ENCODE data around the gene MT1HL1. TPM values are rescaled to one million over a fixed set of nuclear protein-coding genes. Genes with fewer than 3 reads are reported as not detected.

MT1HL1 gene
- polyA plus RNA-seq, 3 donors: not detected

- H3K36me3 Mint-ChIP-seq: no peaks in the 10 kb centered on the region
- DNase-seq: no peak
Observed at GRCh38 chr1:237029240-237029639, 25.0 kb upstream of the MT1HL1 start.

GRCh38 chr1:237025358-237026074 lies 21.3 kb upstream of the MT1HL1 start:
- H3K4me3 ChIP-seq (replicated peaks in 1 of 3; ENCODE audit: low read depth in 2 of 3, low read length in 3 of 3): no peak overlapping the region
- H3K4me2 ChIP-seq (replicated peaks; ENCODE audit: extremely low read depth, low read length, poor library complexity, severe bottlenecking): no peak overlapping the region
- TF ChIP-seq CTCF (IDR thresholded peaks at IDR 0.05): no peak
- DNase-seq: no peak
- H3K36me3 Mint-ChIP-seq: no peaks in the 10 kb centered on the region
- H3K36me3 ChIP-seq (replicated peaks in 1 of 2; ENCODE audit: control insufficient read depth in 1 of 2, insufficient read depth in 2 of 2, low read length in 2 of 2): no peaks in the 10 kb centered on the region
- WGBS (ENCODE audit: insufficient coverage): no CpG with 5 or more reads among the region's 10 CpGs
- no peaks in the 10 kb centered on the region for H3K4me1 ChIP-seq (ENCODE audit: control insufficient read depth in 1 of 2, insufficient read depth in 2 of 2, low read length in 2 of 2)
- no peaks in the 10 kb centered on the region for H3K27me3 ChIP-seq (ENCODE audit: control insufficient read depth in 2 of 2, insufficient read depth in 2 of 2, low read length in 2 of 2)
- H3K4me1 Mint-ChIP-seq: no peaks in the 10 kb centered on the region
- no peak overlapping the region for H3K4me3 Mint-ChIP-seq
- H3K9me3 ChIP-seq (replicated peaks in 1 of 2; ENCODE audit: control insufficient read depth in 1 of 2, insufficient read depth in 1 of 2, low read length in 2 of 2): no peaks in the 10 kb centered on the region
- no peak overlapping the region for H2AFZ ChIP-seq (ENCODE audit: insufficient read depth, low read depth, low read length, poor library complexity, severe bottlenecking)
- H4K20me1 ChIP-seq (ENCODE audit: insufficient read depth, low read length): no peaks in the 10 kb centered on the region
- no peak overlapping the region for H3K27ac Mint-ChIP-seq
- peaks cover 0 to 6% (median 3%) of the 10 kb centered on the region in 7 donors for H3K9me3 Mint-ChIP-seq
- no peak overlapping the region for H3K27ac ChIP-seq (ENCODE audit: low read depth in 1 of 2, low read length in 2 of 2)
- H3K27me3 Mint-ChIP-seq (ENCODE audit: low read depth in 3 of 3): peaks cover 0 to 4% (median 2%) of the 10 kb centered on the region in 3 donors
- intact Hi-C loops (cut with micrococcal nuclease): no loop called here
- no peak overlapping the region for H3K9ac ChIP-seq (ENCODE audit: insufficient read depth, low read length, poor library complexity, severe bottlenecking)
- no peaks in the 10 kb centered on the region for H3K79me2 ChIP-seq (ENCODE audit: insufficient read depth, low read length)

More at GRCh38 chr1:237029240-237029639, 25.0 kb upstream of the MT1HL1 start:
- Histone ChIP-seq H3K9me3 (replicated peaks in 1 of 2; ENCODE audit: control insufficient read depth in 1 of 2, insufficient read depth in 1 of 2, low read length in 2 of 2) (no peaks in the 10 kb centered on the region), H3K79me2 (ENCODE audit: insufficient read depth, low read length) (no peaks in the 10 kb centered on the region), H4K20me1 (ENCODE audit: insufficient read depth, low read length) (no peaks in the 10 kb centered on the region), H3K4me3 (replicated peaks in 1 of 3; ENCODE audit: low read depth in 2 of 3, low read length in 3 of 3) (no peak overlapping the region), H2AFZ (ENCODE audit: insufficient read depth, low read depth, low read length, poor library complexity, severe bottlenecking) (no peak overlapping the region), H3K36me3 (replicated peaks in 1 of 2; ENCODE audit: control insufficient read depth in 1 of 2, insufficient read depth in 2 of 2, low read length in 2 of 2) (no peaks in the 10 kb centered on the region), H3K27me3 (ENCODE audit: control insufficient read depth in 2 of 2, insufficient read depth in 2 of 2, low read length in 2 of 2) (no peaks in the 10 kb centered on the region), H3K27ac (ENCODE audit: low read depth in 1 of 2, low read length in 2 of 2) (no peak overlapping the region), H3K4me2 (replicated peaks; ENCODE audit: extremely low read depth, low read length, poor library complexity, severe bottlenecking) (no peak overlapping the region), H3K4me1 (ENCODE audit: control insufficient read depth in 1 of 2, insufficient read depth in 2 of 2, low read length in 2 of 2) (no peaks in the 10 kb centered on the region), H3K9ac (ENCODE audit: insufficient read depth, low read length, poor library complexity, severe bottlenecking) (no peak overlapping the region)
- H3K27me3 Mint-ChIP-seq (ENCODE audit: low read depth in 3 of 3): peaks cover 2 to 6% (median 4%) of the 10 kb centered on the region in 3 donors
- H3K27ac Mint-ChIP-seq: no peak overlapping the region
- no peak for TF ChIP-seq CTCF (IDR thresholded peaks at IDR 0.05)
- no peaks in the 10 kb centered on the region for H3K4me1 Mint-ChIP-seq
- H3K4me3 Mint-ChIP-seq: no peak overlapping the region
- intact Hi-C loops (cut with micrococcal nuclease): no loop called here
- peaks cover 0 to 6% (median 3%) of the 10 kb centered on the region in 7 donors for H3K9me3 Mint-ChIP-seq
- WGBS (ENCODE audit: insufficient coverage): no CpG with 5 or more reads among the region's 3 CpGs

Measured in CD14-positive monocyte (primary cell).